ENCODE results near the gene LYG1.
"Not testable (repeated sequence)": the region's sequence is repeated elsewhere in the genome, so short reads cannot be mapped to it uniquely, and the experiment has no call there.

The LYG1 gene

DNA sequence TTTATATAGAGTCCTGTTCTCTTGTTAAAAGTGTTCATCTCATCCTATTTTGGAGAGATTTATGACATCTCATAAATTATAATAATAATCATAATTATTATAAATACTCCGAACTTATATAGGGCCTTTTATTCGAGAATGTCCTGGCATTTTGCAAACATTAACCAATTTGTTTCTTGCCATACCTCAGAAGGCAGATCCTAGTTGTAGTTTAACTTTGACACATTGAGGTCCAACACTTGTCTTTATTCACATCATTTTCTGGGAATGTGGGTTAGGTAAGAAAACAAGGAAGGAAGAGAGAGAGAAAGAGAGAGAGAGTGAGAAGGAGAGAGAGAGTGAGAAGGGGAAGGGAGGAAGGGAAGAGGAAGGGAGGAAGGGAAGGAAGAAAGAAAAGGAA is at the start of gene LYG1:
LYG1 (minus strand) TSS at position 101 of the 400 bp plus-strand sequence. CDS start 5,527 bp downstream, outside the sequence.
- not testable (repeated sequence) for H3K4me3 Mint-ChIP-seq; H3K9me3 Mint-ChIP-seq; H3K4me1 Mint-ChIP-seq (ENCODE audit: low read depth); H3K27ac Mint-ChIP-seq; H3K27me3 Mint-ChIP-seq; DNase-seq
- H3K36me3 Mint-ChIP-seq (ENCODE audit: low read depth), result peaks cover 38% of the 10 kb centered on the region

DNA sequence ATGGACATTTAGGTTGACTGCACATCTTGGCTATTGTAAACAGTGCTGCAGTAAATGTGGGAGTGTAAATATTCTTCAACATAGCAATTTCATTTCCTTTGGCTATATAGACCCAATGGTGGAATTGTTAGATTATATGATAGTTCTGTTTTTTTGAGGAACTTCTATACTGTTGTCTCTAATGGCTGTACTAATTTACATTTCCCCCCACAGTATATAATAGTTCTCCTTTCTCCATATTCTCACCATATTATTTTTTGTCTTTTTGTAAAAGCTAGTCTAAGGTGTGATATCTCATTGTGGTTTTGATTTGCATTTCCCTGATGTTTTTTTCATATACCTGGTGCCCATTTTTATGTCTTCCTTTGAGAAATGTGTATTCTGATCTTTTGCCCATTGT is 49.2 kb upstream of the LYG1 start:
- Mint-ChIP-seq H3K4me1 (ENCODE audit: low read depth) (peaks cover 74% of the 10 kb centered on the region), H3K36me3 (ENCODE audit: low read depth) (peaks cover 48% of the 10 kb centered on the region), H3K27ac (peak overlapping the region; percentile 16), H3K27me3 (no peaks in the 10 kb centered on the region), H3K4me3 (no peak overlapping the region), H3K9me3 (no peaks in the 10 kb centered on the region)
- no peak for DNase-seq

DNA sequence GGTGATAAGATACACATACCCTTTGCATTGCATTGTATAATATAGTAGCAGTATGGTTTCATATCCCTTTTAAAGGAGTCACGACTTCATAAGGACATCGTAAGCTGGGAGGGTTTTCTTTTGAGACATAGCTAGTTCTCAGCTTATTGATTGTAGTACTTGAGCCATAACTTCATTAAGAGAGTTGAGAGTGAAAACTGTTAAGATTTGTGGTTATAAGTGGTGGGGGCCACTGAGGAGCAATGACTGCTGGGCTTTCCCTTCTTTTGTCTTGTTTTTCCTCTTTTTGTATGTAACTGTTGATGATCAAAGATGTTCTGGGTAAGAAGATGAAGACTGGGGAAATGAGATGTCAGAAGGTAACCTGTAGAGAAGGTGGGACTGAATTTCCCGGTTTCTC is 47.2 kb upstream of the LYG1 start:
- Mint-ChIP-seq H3K9me3 (no peaks in the 10 kb centered on the region), H3K27me3 (no peaks in the 10 kb centered on the region), H3K4me1 (ENCODE audit: low read depth) (peaks cover 66% of the 10 kb centered on the region), H3K36me3 (ENCODE audit: low read depth) (peaks cover 46% of the 10 kb centered on the region), H3K27ac (peak overlapping the region; percentile 70), H3K4me3 (no peak overlapping the region)
- no peak for DNase-seq

DNA sequence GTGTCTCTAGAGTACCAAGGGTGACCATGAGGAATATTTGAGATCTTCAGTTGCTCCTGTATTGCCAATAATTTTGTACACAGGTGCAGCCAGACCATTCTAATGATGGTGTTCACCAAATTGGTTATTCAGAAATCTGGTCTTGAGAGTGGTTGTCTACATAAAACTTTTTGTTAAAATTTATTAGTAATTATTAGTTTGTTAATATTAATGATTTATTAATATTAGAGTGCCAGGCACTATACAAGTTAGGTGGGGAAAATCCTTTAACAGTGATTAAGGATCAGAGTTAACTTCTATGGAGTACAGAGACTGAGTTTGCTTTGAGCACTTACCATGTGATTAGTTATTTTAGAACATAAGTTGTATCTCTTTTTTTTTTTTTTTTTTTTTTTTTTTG is 45.2 kb upstream of the LYG1 start:
- no peak overlapping the region for H3K27ac Mint-ChIP-seq
- no peaks in the 10 kb centered on the region for H3K9me3 Mint-ChIP-seq
- H3K36me3 Mint-ChIP-seq (ENCODE audit: low read depth), result peaks cover 50% of the 10 kb centered on the region
- H3K4me3 Mint-ChIP-seq, result no peak overlapping the region
- no peak for DNase-seq
- H3K4me1 Mint-ChIP-seq (ENCODE audit: low read depth), result peaks cover 71% of the 10 kb centered on the region
- H3K27me3 Mint-ChIP-seq, result no peaks in the 10 kb centered on the region

DNA sequence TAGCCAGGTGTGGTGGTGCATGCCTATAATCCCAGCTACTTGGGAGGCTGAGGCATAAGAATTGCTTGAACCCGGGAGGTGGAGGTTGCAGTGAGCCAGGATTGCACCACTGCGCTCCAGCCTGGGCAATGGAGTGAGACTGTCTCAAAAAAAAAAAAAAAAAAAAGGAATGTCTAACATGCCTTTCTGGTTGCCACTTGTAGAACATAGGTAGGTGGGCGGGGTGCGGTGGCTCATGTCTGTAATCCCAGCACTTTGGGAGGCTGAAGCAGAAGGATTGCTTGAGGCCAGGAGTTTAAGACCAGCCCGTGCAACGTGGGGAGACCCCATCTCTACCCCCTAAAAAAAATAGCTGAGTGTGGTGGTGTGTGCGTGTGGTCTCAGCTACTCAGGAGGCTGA is 44.4 kb upstream of the LYG1 start:
- peaks cover 73% of the 10 kb centered on the region for H3K4me1 Mint-ChIP-seq (ENCODE audit: low read depth)

DNA sequence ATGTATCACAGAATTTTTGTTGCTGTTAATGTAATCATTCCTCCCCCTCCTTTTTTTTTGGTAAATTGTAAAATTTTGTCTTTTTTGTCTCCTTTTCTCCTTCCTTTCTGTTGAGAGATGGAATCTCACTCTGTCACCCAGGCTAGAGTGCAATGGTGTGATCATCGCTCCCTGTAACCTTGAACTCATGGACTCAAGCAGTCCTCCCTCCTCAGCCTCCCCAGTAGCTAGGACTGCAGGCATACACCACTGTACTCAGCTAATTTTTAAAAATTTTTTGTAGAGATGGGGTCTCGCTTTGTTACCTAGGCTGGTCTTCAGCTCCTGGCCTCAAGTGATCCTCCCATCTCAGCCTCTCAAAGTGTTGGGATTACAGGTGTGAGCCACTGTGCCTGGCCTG is 41.5 kb upstream of the LYG1 start:
- H3K27ac Mint-ChIP-seq, result no peak overlapping the region
- H3K4me3 Mint-ChIP-seq, result no peak overlapping the region
- H3K4me1 Mint-ChIP-seq (ENCODE audit: low read depth), result peaks cover 60% of the 10 kb centered on the region
- no peaks in the 10 kb centered on the region for H3K9me3 Mint-ChIP-seq
- H3K27me3 Mint-ChIP-seq, result no peaks in the 10 kb centered on the region
- peaks cover 45% of the 10 kb centered on the region for H3K36me3 Mint-ChIP-seq (ENCODE audit: low read depth)
- no peak for DNase-seq

More for the DNA sequence above, 44.4 kb upstream of the LYG1 start:
- not testable (repeated sequence) for H3K27me3 Mint-ChIP-seq, H3K9me3 Mint-ChIP-seq, DNase-seq, H3K27ac Mint-ChIP-seq, H3K4me3 Mint-ChIP-seq
- H3K36me3 Mint-ChIP-seq (ENCODE audit: low read depth), result peaks cover 47% of the 10 kb centered on the region

DNA sequence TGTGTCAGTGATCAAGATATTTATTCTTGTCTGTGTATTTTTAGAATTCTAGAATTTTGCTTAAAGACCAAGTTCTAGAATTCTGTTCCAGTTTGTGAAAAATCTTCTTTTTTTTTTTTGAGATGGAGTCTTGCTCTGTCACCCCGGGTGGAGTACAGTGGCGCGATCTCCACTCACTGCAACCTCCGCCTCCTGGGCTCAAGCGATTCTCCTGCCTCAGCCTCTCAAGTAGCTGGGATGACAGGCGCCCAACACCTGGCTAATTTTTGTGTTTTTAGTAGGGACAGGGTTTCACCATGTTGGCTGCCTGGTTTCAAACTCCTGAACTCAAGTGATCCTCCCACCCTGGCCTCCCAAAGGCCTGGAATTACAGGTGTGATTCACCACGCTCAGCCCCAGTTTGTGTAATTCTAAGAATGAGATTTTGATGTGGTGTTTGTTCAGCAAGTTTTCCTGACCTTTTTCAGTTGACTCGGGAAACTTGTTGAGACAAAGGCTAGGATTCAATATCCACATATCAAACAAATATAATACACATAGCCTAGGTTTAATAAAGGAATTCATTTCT is 39.8 kb upstream of the LYG1 start:
- Mint-ChIP-seq H3K4me1 (ENCODE audit: low read depth) (peaks cover 51% of the 10 kb centered on the region), H3K27me3 (no peaks in the 10 kb centered on the region), H3K4me3 (no peak overlapping the region), H3K27ac (peak overlapping the region; percentile 52), H3K36me3 (ENCODE audit: low read depth) (peaks cover 36% of the 10 kb centered on the region), H3K9me3 (no peaks in the 10 kb centered on the region)
- no peak for DNase-seq

DNA sequence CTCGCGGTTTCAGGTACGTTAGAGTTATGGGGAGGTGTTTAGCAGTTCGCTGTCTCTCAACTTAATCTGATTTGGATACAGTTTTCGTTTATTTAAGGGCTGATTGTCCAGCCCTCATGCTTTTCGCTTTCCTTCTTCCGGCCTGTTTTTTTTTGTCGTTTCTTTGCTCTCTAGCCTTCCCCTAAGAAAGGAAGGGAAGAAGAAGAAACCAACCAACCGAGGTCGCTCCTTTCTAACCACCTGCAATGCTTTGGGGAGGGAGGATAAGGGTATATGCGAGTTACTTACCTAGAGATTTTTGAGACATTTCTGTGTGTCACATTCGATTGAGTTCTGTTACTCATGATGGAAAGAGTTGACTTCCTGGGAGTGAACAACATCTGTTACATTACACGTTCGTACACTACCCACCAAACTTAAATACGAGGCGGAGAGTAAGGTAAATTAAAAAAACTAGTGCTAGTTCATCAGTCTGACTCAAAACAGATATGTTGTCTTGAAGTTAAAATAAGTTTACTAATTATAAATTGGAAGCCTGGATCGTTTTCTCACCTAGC is 37.1 kb upstream of the LYG1 start:
- H3K9me3 Mint-ChIP-seq, result no peaks in the 10 kb centered on the region
- peaks cover 28% of the 10 kb centered on the region for H3K36me3 Mint-ChIP-seq (ENCODE audit: low read depth)
- DNase-seq, result no peak
- H3K4me3 Mint-ChIP-seq, result no peak overlapping the region
- H3K27ac Mint-ChIP-seq, result no peak overlapping the region
- H3K27me3 Mint-ChIP-seq, result no peaks in the 10 kb centered on the region
- peaks cover 54% of the 10 kb centered on the region for H3K4me1 Mint-ChIP-seq (ENCODE audit: low read depth)

DNA sequence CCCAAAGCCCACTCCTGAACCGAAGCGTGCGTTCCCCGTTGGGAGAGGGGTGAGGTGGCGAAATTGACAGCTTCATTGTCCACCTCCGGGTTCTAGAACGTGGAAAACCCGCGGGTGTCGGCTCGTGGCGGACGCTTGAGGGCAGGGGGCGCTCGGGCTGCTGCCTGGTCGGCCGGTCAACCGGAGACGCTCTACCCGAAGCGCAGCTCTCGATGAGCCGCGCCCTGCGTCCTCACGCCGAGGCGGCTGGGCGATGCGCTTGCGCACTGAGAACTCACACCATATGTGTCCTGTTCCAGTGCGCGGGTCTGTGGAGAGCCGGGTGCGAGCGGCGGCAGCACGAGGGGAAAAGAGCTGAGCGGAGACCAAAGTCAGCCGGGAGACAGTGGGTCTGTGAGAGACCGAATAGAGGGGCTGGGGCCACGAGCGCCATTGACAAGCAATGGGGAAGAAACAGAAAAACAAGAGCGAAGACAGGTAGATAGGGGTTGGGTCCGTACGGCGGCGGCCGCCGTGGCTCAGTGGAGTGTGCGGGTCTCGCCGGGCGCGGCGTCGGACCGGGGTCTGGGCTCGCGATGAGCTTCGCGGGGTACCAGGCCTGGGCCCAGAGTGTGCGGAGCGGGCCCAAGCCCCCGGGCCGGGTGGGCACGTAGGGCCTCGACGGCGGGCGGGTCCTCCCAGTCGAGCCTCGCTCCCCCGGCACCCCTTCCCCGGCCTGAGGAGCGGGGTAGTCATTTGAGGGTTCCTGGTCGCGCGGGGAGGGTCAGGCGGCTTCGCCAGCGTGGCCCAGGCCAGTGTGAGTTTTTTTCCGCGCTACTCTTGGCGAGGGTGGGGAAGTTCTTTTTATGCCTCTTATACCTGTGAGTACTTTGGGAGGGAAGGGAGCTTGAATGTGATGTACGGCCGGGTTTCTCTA is 36.4 kb upstream of the LYG1 start, which contains the start of gene EIF5B:
EIF5B (plus strand) TSS at position 277 of the 916 bp plus-strand sequence; CDS start at position 443, 166 bp downstream.
- Mint-ChIP-seq H3K27ac (no peak within 1 kb of the TSS), H3K9me3 (no peaks in the 10 kb centered on the region), H3K4me1 (ENCODE audit: low read depth) (peaks cover 51% of the 10 kb centered on the region), H3K27me3 (no peaks in the 10 kb centered on the region), H3K36me3 (ENCODE audit: low read depth) (peaks cover 28% of the 10 kb centered on the region), H3K4me3 (no peak within 1 kb of the TSS)
- DNase-seq, result peak; percentile 94

DNA sequence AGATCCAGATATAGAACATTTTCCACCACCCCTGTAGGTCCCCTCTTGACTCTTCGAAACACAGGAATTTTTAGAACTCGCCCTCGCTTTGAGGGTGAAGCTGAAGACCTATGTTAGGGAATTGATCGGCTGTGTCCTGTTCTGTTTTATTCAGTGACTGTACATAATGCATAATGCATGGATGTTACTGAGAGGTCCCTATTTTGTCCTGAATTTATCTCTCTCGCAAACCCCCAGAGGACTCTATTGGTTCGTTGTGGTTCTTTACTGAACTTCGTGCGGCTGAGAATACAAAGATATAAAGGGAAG is 35.8 kb upstream of the LYG1 start:
- H3K4me1 Mint-ChIP-seq (ENCODE audit: low read depth), result peaks cover 53% of the 10 kb centered on the region
- no peak overlapping the region for H3K4me3 Mint-ChIP-seq

DNA sequence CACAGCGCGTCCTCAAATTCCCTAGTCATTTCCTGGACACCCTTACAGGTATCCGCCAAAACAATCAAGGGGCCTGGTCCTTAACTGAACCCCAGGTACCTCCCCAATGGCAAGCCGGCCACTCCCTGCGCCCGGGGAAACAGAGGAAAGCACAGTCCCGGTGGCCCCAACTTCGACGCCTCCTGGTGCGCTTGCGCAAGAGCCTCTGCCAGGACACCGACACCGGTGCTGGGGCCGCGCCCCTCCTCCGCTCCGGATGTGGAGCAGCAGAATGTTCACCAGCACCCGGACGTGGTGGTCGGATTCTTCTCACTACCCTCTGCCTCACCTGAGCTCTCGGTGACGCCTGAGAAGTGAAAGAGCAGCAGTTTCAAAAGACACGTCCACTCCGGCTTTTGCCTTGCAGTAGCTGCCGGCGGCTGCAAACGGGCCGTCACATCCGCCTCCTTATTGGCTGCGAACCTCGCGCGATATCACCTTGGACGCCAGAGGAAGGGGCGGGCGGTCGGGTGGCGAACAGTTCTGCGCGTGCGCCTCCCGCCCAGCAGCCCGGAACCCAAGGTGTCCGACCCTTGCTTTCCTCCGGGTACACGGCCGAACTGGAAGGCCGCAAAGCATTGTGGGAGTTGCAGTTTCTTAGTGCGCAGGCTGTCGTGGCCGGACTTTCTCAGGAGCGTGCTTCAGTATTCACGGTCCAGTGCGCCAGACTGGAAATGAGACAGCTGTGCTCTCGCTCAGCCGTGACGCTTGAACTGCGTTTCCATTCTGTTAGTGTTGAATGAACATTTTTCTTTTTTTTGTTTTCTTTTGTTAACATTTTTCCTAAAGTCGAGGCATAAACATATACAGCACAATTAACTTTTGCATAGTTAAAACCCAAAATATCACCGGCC is 35.2 kb upstream of the LYG1 start, which contains the start of gene TXNDC9:
TXNDC9 (minus strand) TSS at position 423 of the 893 bp plus-strand sequence. CDS start 3,123 bp downstream, outside the sequence.
- H3K27ac Mint-ChIP-seq, result no peak within 1 kb of the TSS
- no peaks in the 10 kb centered on the region for H3K27me3 Mint-ChIP-seq
- H3K36me3 Mint-ChIP-seq (ENCODE audit: low read depth), result peaks cover 35% of the 10 kb centered on the region
- H3K4me1 Mint-ChIP-seq (ENCODE audit: low read depth), result peaks cover 49% of the 10 kb centered on the region
- H3K9me3 Mint-ChIP-seq, result no peaks in the 10 kb centered on the region
- H3K4me3 Mint-ChIP-seq, result no peak within 1 kb of the TSS
- peak; percentile 96 for DNase-seq

More for the DNA sequence above, 35.8 kb upstream of the LYG1 start:
- H3K27ac Mint-ChIP-seq, result no peak overlapping the region
- no peaks in the 10 kb centered on the region for H3K27me3 Mint-ChIP-seq
- H3K36me3 Mint-ChIP-seq (ENCODE audit: low read depth), result peaks cover 29% of the 10 kb centered on the region
- H3K9me3 Mint-ChIP-seq, result no peaks in the 10 kb centered on the region
- no peak for DNase-seq

DNA sequence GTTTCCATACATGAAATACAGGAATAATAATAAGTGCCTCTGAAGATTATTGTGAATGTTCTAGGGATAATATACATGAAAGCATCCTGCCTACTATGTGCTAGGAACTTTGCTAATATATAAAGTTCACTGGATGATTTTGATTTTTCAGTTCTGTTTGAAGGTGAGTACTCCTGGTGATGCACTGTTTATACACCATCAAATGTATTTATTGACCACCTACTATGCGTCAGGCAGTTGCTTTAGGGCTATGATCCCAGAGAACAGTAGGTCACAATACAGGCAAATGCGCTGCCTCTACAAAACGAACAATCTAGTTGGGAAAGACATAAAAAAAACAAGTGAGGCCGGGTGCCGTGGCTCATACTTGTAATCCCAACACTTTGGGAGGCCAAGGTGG is 24.4 kb upstream of the LYG1 start:
- Mint-ChIP-seq H3K9me3 (no peaks in the 10 kb centered on the region), H3K36me3 (ENCODE audit: low read depth) (peaks cover 87% of the 10 kb centered on the region), H3K4me1 (ENCODE audit: low read depth) (peaks cover 9% of the 10 kb centered on the region), H3K27ac (no peak overlapping the region), H3K4me3 (no peak overlapping the region), H3K27me3 (no peaks in the 10 kb centered on the region)
- DNase-seq, result no peak

DNA sequence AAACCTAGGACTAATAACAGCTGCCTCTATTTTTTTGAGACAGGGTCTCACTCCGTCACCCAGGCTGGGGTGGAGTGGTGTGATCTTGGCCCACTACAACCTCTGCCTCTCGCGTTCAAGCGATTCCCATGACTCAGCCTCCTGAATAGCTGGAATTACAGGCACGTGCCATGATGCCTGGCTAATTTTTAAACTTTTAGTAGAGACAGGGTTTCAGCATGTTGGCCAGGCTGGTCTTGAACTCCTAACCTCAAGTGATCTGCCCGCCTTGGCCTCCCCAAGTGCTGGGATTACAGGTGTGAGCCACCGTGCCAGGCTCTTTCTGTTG is 16.8 kb upstream of the LYG1 start:
- not testable (repeated sequence) for H3K27ac Mint-ChIP-seq; H3K27me3 Mint-ChIP-seq; H3K9me3 Mint-ChIP-seq; H3K4me1 Mint-ChIP-seq (ENCODE audit: low read depth); H3K4me3 Mint-ChIP-seq; DNase-seq
- peaks cover 62% of the 10 kb centered on the region for H3K36me3 Mint-ChIP-seq (ENCODE audit: low read depth)

DNA sequence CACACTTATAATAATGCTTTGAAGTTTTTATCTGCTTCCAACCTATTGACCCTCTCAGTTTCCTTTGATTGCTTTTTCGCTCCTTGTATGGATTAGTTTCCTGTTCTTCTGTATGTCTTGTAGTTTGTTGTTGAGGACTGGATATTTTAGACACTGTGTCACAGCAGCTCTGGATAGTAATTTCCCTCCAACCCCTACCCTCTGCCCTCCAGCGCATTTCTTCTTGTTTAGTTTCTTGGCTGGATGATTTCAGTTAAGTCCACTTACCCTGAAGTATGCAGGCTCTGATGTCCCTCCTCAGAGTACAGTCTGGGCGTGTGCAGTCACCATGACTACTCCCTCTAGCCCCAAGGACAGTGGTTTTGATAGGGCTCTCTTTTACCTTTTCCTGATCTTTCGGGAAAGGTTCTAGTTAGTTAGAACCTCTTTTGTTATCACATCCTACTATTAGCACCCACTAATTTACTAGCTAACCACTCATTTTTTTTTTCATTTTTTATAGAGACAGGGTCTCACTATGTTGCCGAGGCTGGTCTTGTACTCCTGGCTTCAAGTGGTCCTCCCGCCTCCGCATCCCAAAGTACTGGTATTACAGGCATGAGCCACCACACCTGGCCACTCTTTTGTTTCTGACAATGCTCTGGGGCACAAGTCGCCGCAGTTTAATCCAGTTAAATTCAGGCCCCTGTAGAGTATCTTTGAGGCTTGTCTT is 16.3 kb upstream of the LYG1 start:
- H3K4me3 Mint-ChIP-seq, result no peak overlapping the region
- peaks cover 61% of the 10 kb centered on the region for H3K36me3 Mint-ChIP-seq (ENCODE audit: low read depth)
- H3K27ac Mint-ChIP-seq, result no peak overlapping the region
- H3K27me3 Mint-ChIP-seq, result no peaks in the 10 kb centered on the region
- H3K9me3 Mint-ChIP-seq, result no peaks in the 10 kb centered on the region
- H3K4me1 Mint-ChIP-seq (ENCODE audit: low read depth), result no peaks in the 10 kb centered on the region
- DNase-seq, result no peak

All from activated T-cell treated with anti-CD3 and anti-CD28 coated beads, Interleukin-2, amount 50 U/mL, for 24 hours (primary cell).